Daoy (cell line): ENCODE data around the gene NRDC. TPM values are rescaled to one million over a fixed set of nuclear protein-coding genes. Genes with fewer than 3 reads are reported as not detected.
"Not testable (repeated sequence)": the region's sequence is repeated elsewhere in the genome, so short reads cannot be mapped to it uniquely, and the experiment has no call there.

ENCODE experiments used
- DNase-seq: peaks from one replicate; pipeline ENCODE4 v3.0.0-alpha.2; 2015; ENCODE audit warnings: low read depth
- total RNA-seq: library from RNA; depleted of rRNA; stranded (reverse); fragments of >200 nt; shearing (Covaris generic); gene quantifications from 2 replicates; pipeline ENCODE4 v1.2.3, GENCODE V29; 2014

The NRDC gene
- total RNA-seq, 1 experiment from 2014 or later: 47.0 TPM

GRCh38 chr1:51847294-51847920 lies 31.1 kb downstream of the NRDC start:
- no peak for DNase-seq

GRCh38 chr1:51843948-51844347 lies 34.6 kb downstream of the NRDC start:
- DNase-seq: no peak

GRCh38 chr1:51842261-51842660 lies 36.3 kb downstream of the NRDC start:
- DNase-seq: no peak

- DNase-seq: no peak
Measured at GRCh38 chr1:51840743-51841461, 37.6 kb downstream of the NRDC start.

GRCh38 chr1:51840182-51840581 lies 38.3 kb downstream of the NRDC start:
- no peak for DNase-seq

GRCh38 chr1:51839094-51839493 lies 39.4 kb downstream of the NRDC start:
- no peak for DNase-seq

- no peak for DNase-seq
Measured at GRCh38 chr1:51837243-51837642, 41.3 kb downstream of the NRDC start.

GRCh38 chr1:51833700-51834099 lies 44.8 kb downstream of the NRDC start:
- DNase-seq: peak; percentile 6

GRCh38 chr1:51829058-51829457 lies 49.5 kb downstream of the NRDC start:
- no peak for DNase-seq

GRCh38 chr1:51819810-51820209 lies 58.7 kb downstream of the NRDC start:
- no peak for DNase-seq

GRCh38 chr1:51819021-51819420 lies 59.5 kb downstream of the NRDC start:
- not testable (repeated sequence) for DNase-seq

GRCh38 chr1:51818487-51818886 lies 60.0 kb downstream of the NRDC start:
- no peak for DNase-seq

GRCh38 chr1:51814513-51814912 lies 64.0 kb downstream of the NRDC start:
- DNase-seq: no peak

- DNase-seq: no peak
Measured at GRCh38 chr1:51799372-51799771, 79.2 kb downstream of the NRDC start.

- no peak for DNase-seq
Measured at GRCh38 chr1:51794868-51795267, 83.7 kb downstream of the NRDC start.

- DNase-seq: no peak
Measured at GRCh38 chr1:51794260-51794659, 84.3 kb downstream of the NRDC start.

- no peak for DNase-seq
Measured at GRCh38 chr1:51792864-51793263, 85.7 kb downstream of the NRDC start.

GRCh38 chr1:51791888-51792287 lies 86.6 kb downstream of the NRDC start:
- DNase-seq: no peak

- no peak for DNase-seq
Measured at GRCh38 chr1:51790385-51790784, 88.1 kb downstream of the NRDC start.

GRCh38 chr1:51789342-51789741 lies 89.2 kb downstream of the NRDC start:
- DNase-seq: no peak

GRCh38 chr1:51788938-51789337 lies 89.6 kb downstream of the NRDC start:
- DNase-seq: no peak

GRCh38 chr1:51784997-51785421 lies 93.5 kb downstream of the NRDC start:
- no peak for DNase-seq

- DNase-seq: no peak
Measured at GRCh38 chr1:51780927-51781326, 97.6 kb downstream of the NRDC start.

- no peak for DNase-seq
Measured at GRCh38 chr1:51776408-51776807, 102.1 kb downstream of the NRDC start.
